ENCODE results near the gene MS4A15. TPM values are rescaled to one million over a fixed set of nuclear protein-coding genes. Genes with fewer than 3 reads are reported as not detected.

Gene MS4A15
- total RNA-seq, 1 donor from 2014 or later = not detected

GRCh38 chr11:60776167-60776566, 19.5 kb downstream of the MS4A15 start:
- no peak for DNase-seq (ENCODE audit: low spot score)

- no peak for DNase-seq (ENCODE audit: low spot score)
These were observed 20.4 kb downstream of the MS4A15 start for GRCh38 chr11:60777106-60777505.

- DNase-seq (ENCODE audit: low spot score) = peak; percentile 73
These were observed 20.9 kb downstream of the MS4A15 start for GRCh38 chr11:60777572-60777971.

GRCh38 chr11:60780065-60780464, 23.4 kb downstream of the MS4A15 start:
- DNase-seq (ENCODE audit: low spot score) = peak; percentile 57

- no peak for DNase-seq (ENCODE audit: low spot score)
These were observed 24.1 kb downstream of the MS4A15 start for GRCh38 chr11:60780774-60781173.

GRCh38 chr11:60781286-60781980, 24.8 kb downstream of the MS4A15 start:
- DNase-seq (ENCODE audit: low spot score) = peak; percentile 83

GRCh38 chr11:60781981-60782316, 25.3 kb downstream of the MS4A15 start:
- peak; percentile 51 for DNase-seq (ENCODE audit: low spot score)

- DNase-seq (ENCODE audit: low spot score) = peak; percentile 73
These were observed 25.9 kb downstream of the MS4A15 start for GRCh38 chr11:60782393-60783140.

GRCh38 chr11:60783141-60783484, 26.4 kb downstream of the MS4A15 start:
- peak; percentile 77 for DNase-seq (ENCODE audit: low spot score)

GRCh38 chr11:60783911-60784310, 27.2 kb downstream of the MS4A15 start:
- DNase-seq (ENCODE audit: low spot score) = no peak

GRCh38 chr11:60785136-60785535, 28.5 kb downstream of the MS4A15 start, which contains the start of gene MS4A10:
Gene MS4A10 (plus strand): TSS chr11:60785333. CDS start chr11:60790336, 5,003 bp downstream.
- DNase-seq (ENCODE audit: low spot score) = no peak

- no peak for DNase-seq (ENCODE audit: low spot score)
These were observed 29.2 kb downstream of the MS4A15 start for GRCh38 chr11:60785806-60786361.

GRCh38 chr11:60786811-60787567, 30.3 kb downstream of the MS4A15 start:
- DNase-seq (ENCODE audit: low spot score) = no peak

GRCh38 chr11:60788401-60789125, 31.9 kb downstream of the MS4A15 start:
- DNase-seq (ENCODE audit: low spot score) = no peak

- no peak for DNase-seq (ENCODE audit: low spot score)
These were observed 34.1 kb downstream of the MS4A15 start for GRCh38 chr11:60790726-60791125.

GRCh38 chr11:60791153-60791933, 34.7 kb downstream of the MS4A15 start:
- DNase-seq (ENCODE audit: low spot score) = no peak

GRCh38 chr11:60792521-60792920, 35.9 kb downstream of the MS4A15 start:
- DNase-seq (ENCODE audit: low spot score) = no peak

- no peak for DNase-seq (ENCODE audit: low spot score)
These were observed 38.6 kb downstream of the MS4A15 start for GRCh38 chr11:60795291-60795690.

- DNase-seq (ENCODE audit: low spot score) = no peak
These were observed 41.4 kb downstream of the MS4A15 start for GRCh38 chr11:60797846-60798630.
